Measurements from ENCODE around the gene ABCG5. TPM values are rescaled to one million over a fixed set of nuclear protein-coding genes. Genes with fewer than 3 reads are reported as not detected.

The ABCG5 gene
- total RNA-seq, 2 experiments from 2014 or later = not detected

- Histone ChIP-seq H3K27me3 (ENCODE audit: control insufficient read depth in 1 of 2, insufficient read depth in 2 of 2, low read length in 2 of 2) (no peaks in the 10 kb centered on the region), H3K4me1 (ENCODE audit: insufficient read depth, low read length) (no peaks in the 10 kb centered on the region), H3K27ac (ENCODE audit: low read depth in 1 of 2, low read length in 2 of 2) (no peak overlapping the region), H3K36me3 (ENCODE audit: insufficient read depth, low read length) (no peaks in the 10 kb centered on the region), H3K4me3 (ENCODE audit: low read length) (no peak overlapping the region), H3K9me3 (ENCODE audit: control insufficient read depth in 1 of 2, insufficient read depth in 1 of 2, low read length in 2 of 2) (no peaks in the 10 kb centered on the region)
- CTCF ChIA-PET = no interaction called here
- Mint-ChIP-seq H3K27me3 (no peaks in the 10 kb centered on the region), H3K4me3 (no peak overlapping the region), H3K4me1 (ENCODE audit: low read depth) (no peaks in the 10 kb centered on the region), H3K9me3 (no peaks in the 10 kb centered on the region), H3K36me3 (ENCODE audit: low read depth) (no peaks in the 10 kb centered on the region), H3K27ac (no peak overlapping the region)
- intact Hi-C loops (cut with DNase I, micrococcal nuclease) = no loop called here
- TF ChIP-seq CTCF (IDR thresholded peaks at IDR 0.05) = no peak
- POLR2A ChIA-PET = no interaction called here
- DNase-seq = no peak
- no peak for ATAC-seq (ENCODE audit: poor library complexity)
Observed at GRCh38 chr2:43840965-43841364, 2.3 kb upstream of the ABCG5 start.

- ChIA-PET CTCF (no interaction called here), POLR2A (no interaction called here)
- Mint-ChIP-seq H3K4me1 (ENCODE audit: low read depth) (no peaks in the 10 kb centered on the region), H3K9me3 (no peaks in the 10 kb centered on the region), H3K4me3 (no peak overlapping the region), H3K27ac (no peak overlapping the region), H3K36me3 (ENCODE audit: low read depth) (no peaks in the 10 kb centered on the region), H3K27me3 (no peaks in the 10 kb centered on the region)
- no peak overlapping the region for H3K4me3 ChIP-seq (ENCODE audit: low read length)
- DNase-seq (no peak), ATAC-seq (ENCODE audit: poor library complexity) (no peak)
- no peaks in the 10 kb centered on the region for H3K36me3 ChIP-seq (ENCODE audit: insufficient read depth, low read length)
- intact Hi-C loops (cut with DNase I, micrococcal nuclease) = no loop called here
- H3K4me1 ChIP-seq (ENCODE audit: insufficient read depth, low read length) = no peaks in the 10 kb centered on the region
- no peak for TF ChIP-seq CTCF (IDR thresholded peaks at IDR 0.05)
- no peaks in the 10 kb centered on the region for H3K27me3 ChIP-seq (ENCODE audit: control insufficient read depth in 1 of 2, insufficient read depth in 2 of 2, low read length in 2 of 2)
- H3K27ac ChIP-seq (ENCODE audit: low read depth in 1 of 2, low read length in 2 of 2) = no peak overlapping the region
- H3K9me3 ChIP-seq (ENCODE audit: control insufficient read depth in 1 of 2, insufficient read depth in 1 of 2, low read length in 2 of 2) = no peaks in the 10 kb centered on the region
Observed at GRCh38 chr2:43839776-43840564, 1.3 kb upstream of the ABCG5 start.

- POLR2A ChIA-PET = no interaction called here
- no peaks in the 10 kb centered on the region for H3K4me1 Mint-ChIP-seq (ENCODE audit: low read depth)
- H3K9me3 Mint-ChIP-seq = no peaks in the 10 kb centered on the region
- Histone ChIP-seq H3K9me3 (ENCODE audit: control insufficient read depth in 1 of 2, insufficient read depth in 1 of 2, low read length in 2 of 2) (no peaks in the 10 kb centered on the region), H3K27me3 (ENCODE audit: control insufficient read depth in 1 of 2, insufficient read depth in 2 of 2, low read length in 2 of 2) (no peaks in the 10 kb centered on the region), H3K27ac (ENCODE audit: low read depth in 1 of 2, low read length in 2 of 2) (no peak overlapping the region), H3K4me3 (ENCODE audit: low read length) (no peak overlapping the region), H3K36me3 (ENCODE audit: insufficient read depth, low read length) (no peaks in the 10 kb centered on the region), H3K4me1 (ENCODE audit: insufficient read depth, low read length) (no peaks in the 10 kb centered on the region)
- no peaks in the 10 kb centered on the region for H3K27me3 Mint-ChIP-seq
- DNase-seq (no peak), ATAC-seq (ENCODE audit: poor library complexity) (no peak)
- no peak overlapping the region for H3K4me3 Mint-ChIP-seq
- H3K27ac Mint-ChIP-seq = no peak overlapping the region
- intact Hi-C loops (cut with DNase I, micrococcal nuclease) = no loop called here
- TF ChIP-seq CTCF (IDR thresholded peaks at IDR 0.05) = no peak
- CTCF ChIA-PET = no interaction called here
- H3K36me3 Mint-ChIP-seq (ENCODE audit: low read depth) = no peaks in the 10 kb centered on the region
Observed at GRCh38 chr2:43837831-43838559, 644 bp downstream of the ABCG5 start.

Data from CD4-positive, alpha-beta T cell (primary cell).